Measurements from ENCODE around the gene CHTOP.

Gene CHTOP

GRCh38 chr1:153693466-153693865 is 59.6 kb downstream of the CHTOP start:
- DNase-seq (ENCODE audit: low spot score) = no peak
